GM18858 (cell line): ENCODE measurements around the gene ASAH2.
"Not testable (repeated sequence)": the region's sequence is repeated elsewhere in the genome, so short reads cannot be mapped to it uniquely, and the experiment has no call there.

Source experiments
- ATAC-seq: cut with Tn5 transposase; IDR thresholded peaks from one replicate; pipeline ENCODE4 v1.9.1; 2021; ENCODE audit not compliant: unreplicated experiment

The ASAH2 gene

GRCh38 chr10:50251394-50251793, at the start of gene ASAH2:
ASAH2 (minus strand) TSS chr10:50251516; CDS start chr10:50248610, 2,906 bp downstream.
- no peak for ATAC-seq

- no peak for ATAC-seq
Observed at GRCh38 chr10:50299948-50300669, 48.8 kb upstream of the ASAH2 start.

- no peak for ATAC-seq
Observed at GRCh38 chr10:50295367-50295766, 44.1 kb upstream of the ASAH2 start.

GRCh38 chr10:50294582-50294981, 43.3 kb upstream of the ASAH2 start:
- ATAC-seq = no peak

- no peak for ATAC-seq
Observed at GRCh38 chr10:50293513-50294313, 42.4 kb upstream of the ASAH2 start.

- no peak for ATAC-seq
Observed at GRCh38 chr10:50291261-50291850, 40.0 kb upstream of the ASAH2 start.

GRCh38 chr10:50289196-50289595, 37.9 kb upstream of the ASAH2 start:
- ATAC-seq = no peak

GRCh38 chr10:50286996-50287803, 35.9 kb upstream of the ASAH2 start:
- ATAC-seq = no peak

- no peak for ATAC-seq
Observed at GRCh38 chr10:50286517-50286916, 35.2 kb upstream of the ASAH2 start.

- no peak for ATAC-seq
Observed at GRCh38 chr10:50281967-50282522, 30.7 kb upstream of the ASAH2 start.

- ATAC-seq = no peak
Observed at GRCh38 chr10:50281210-50281966, 30.1 kb upstream of the ASAH2 start.

GRCh38 chr10:50280049-50280841, 28.9 kb upstream of the ASAH2 start:
- no peak for ATAC-seq

- ATAC-seq = no peak
Observed at GRCh38 chr10:50279489-50279888, 28.2 kb upstream of the ASAH2 start.

- no peak for ATAC-seq
Observed at GRCh38 chr10:50275650-50276235, 24.4 kb upstream of the ASAH2 start.

GRCh38 chr10:50272531-50272930, 21.2 kb upstream of the ASAH2 start:
- ATAC-seq = no peak

GRCh38 chr10:50271564-50272250, 20.4 kb upstream of the ASAH2 start:
- no peak for ATAC-seq

GRCh38 chr10:50267877-50268276, 16.6 kb upstream of the ASAH2 start:
- ATAC-seq = not testable (repeated sequence)

GRCh38 chr10:50262625-50263024, 11.3 kb upstream of the ASAH2 start:
- not testable (repeated sequence) for ATAC-seq
